Endothelial cell of umbilical vein (primary cell): ENCODE results near the gene GRAPL. TPM values are rescaled to one million over a fixed set of nuclear protein-coding genes. Genes with fewer than 3 reads are reported as not detected.
A peak's percentile ranks its signal among the peaks of the same experiment; 100 is the strongest.
"Not testable (repeated sequence)": the region's sequence is repeated elsewhere in the genome, so short reads cannot be mapped to it uniquely, and the experiment has no call there.

Experiments
- BruUV-seq: library from RNA; stranded (reverse); fragments of 400-500 nt; replicated peaks from 2 replicates; lab custom pipeline; 2021; lab: Mats Ljungman, UMichigan
- CTCF ChIA-PET: fragments of 300-600, 350-600 bp; sonication (Branson Sonifier 250); formaldehyde crosslinking; loops from one replicate; lab custom pipeline; 2021; ENCODE audit warnings: antibody characterized with exemption, inconsistent platforms; lab: Charles Lee
- POLR2A ChIA-PET: fragments of 300-600, 350-600 bp; sonication (Branson Sonifier 250); formaldehyde crosslinking; loops from one replicate; lab custom pipeline; 2021; ENCODE audit warnings: antibody characterized with exemption, inconsistent platforms; lab: Charles Lee
- DNase-seq: peaks from one replicate; pipeline ENCODE4 v3.0.0-alpha.2; 2011; ENCODE audit warnings: low read depth, low spot score
- FAIRE-seq: peaks from 2 replicates; lab custom pipeline; 2011; peaks lifted over from hg19 to GRCh38; lab: Jason Lieb, UNC
- H2AFZ ChIP-seq: 2 replicates; pipeline ENCODE4 v1.6.0; 2012; ENCODE audit warnings: low read depth, low read length, control low read depth, inconsistent platforms
- H3K27ac ChIP-seq: 2 replicates; pipeline ENCODE4 v1.5.1; 2011; ENCODE audit warnings: low read depth, mild to moderate bottlenecking, control low read depth, low read length, moderate library complexity; ENCODE audit not compliant: insufficient read depth
- H3K27me3 ChIP-seq, 2 experiments: 2 replicates each; pipeline versions ENCODE4 v1.6.0 to v1.6.1; 2011; ENCODE audit warnings: low read length in 2 of 2, mixed read lengths in 1 of 2; ENCODE audit not compliant: control insufficient read depth in 2 of 2, insufficient read depth in 2 of 2
- H3K36me3 ChIP-seq, 2 experiments: 2 replicates in 1 of 2; 3 replicates in 1 of 2; pipeline ENCODE4 v1.5.1; 2011; ENCODE audit warnings: low read length in 2 of 2, mild to moderate bottlenecking in 1 of 2, moderate library complexity in 1 of 2; ENCODE audit not compliant: control insufficient read depth in 2 of 2, insufficient read depth in 2 of 2; ENCODE audit errors: extremely low read depth in 1 of 2
- H3K4me1 ChIP-seq: 3 replicates; pipeline ENCODE4 v1.5.1; 2011; ENCODE audit warnings: mild to moderate bottlenecking, low read length; ENCODE audit not compliant: control insufficient read depth, insufficient read depth; ENCODE audit errors: extremely low read depth
- H3K4me2 ChIP-seq: 2 replicates; pipeline ENCODE4 v1.6.1; 2011; ENCODE audit warnings: low read length, control low read depth, mixed read lengths; ENCODE audit not compliant: insufficient read depth
- H3K4me3 ChIP-seq, 3 experiments: fragments of 200-600 bp in 1 of 3; sonication (generic), shearing (Covaris generic) in 1 of 3; replicated peaks in 1 of 3; 2 replicates each; pipeline ENCODE4 v1.5.1; 2011 to 2016; ENCODE audit warnings: control low read depth in 3 of 3, low read length in 3 of 3, mild to moderate bottlenecking in 2 of 3, inconsistent platforms in 1 of 3, low read depth in 1 of 3, moderate library complexity in 1 of 3; ENCODE audit not compliant: insufficient read depth in 1 of 3
- H3K79me2 ChIP-seq: 2 replicates; pipeline ENCODE4 v1.6.0; 2012; ENCODE audit warnings: low read length, inconsistent platforms; ENCODE audit not compliant: control insufficient read depth, insufficient read depth
- H3K9ac ChIP-seq: replicated peaks from 2 replicates; pipeline ENCODE3; 2011; ENCODE audit warnings: low read length, control low read depth; ENCODE audit not compliant: insufficient read depth; ENCODE audit errors: extremely low read depth
- H3K9me1 ChIP-seq: replicated peaks from 3 replicates; pipeline ENCODE4 v1.6.0; 2011; ENCODE audit warnings: mild to moderate bottlenecking, low read length; ENCODE audit not compliant: control insufficient read depth, insufficient read depth; ENCODE audit errors: extremely low read depth
- H3K9me3 ChIP-seq: replicated peaks from 2 replicates; pipeline ENCODE4 v1.5.1; 2012; ENCODE audit warnings: low read length, inconsistent platforms; ENCODE audit not compliant: control insufficient read depth, insufficient read depth
- H4K20me1 ChIP-seq: replicated peaks from 2 replicates; pipeline ENCODE3; 2011; ENCODE audit warnings: mild to moderate bottlenecking, low read length; ENCODE audit not compliant: control insufficient read depth, insufficient read depth; ENCODE audit errors: extremely low read depth
- dilution Hi-C: fragments of 300-500 bp; cut with MboI; formaldehyde crosslinking; loops from one replicate; pipeline ENCODE4 v1.15.0; 2019; ENCODE audit warnings: low sequenced_read_pairs; ENCODE audit not compliant: extremely low pct_ligation_motif_present
- intact Hi-C: fragments of 100-400 bp; cut with micrococcal nuclease; formaldehyde crosslinking; loops from one replicate; pipeline ENCODE4 v1.10.0; 2022
- polyA plus RNA-seq, 4 experiments: library from polyadenylated mRNA; depleted of rRNA in 3 of 4; stranded (reverse) in 3 of 4; unstranded in 1 of 4; fragments of >200 nt; gene quantifications; 2 replicates each; pipeline versions ENCODE4 v1.2.1 to v1.2.3, GENCODE V29; 2011 to 2012; ENCODE audit warnings: missing spikeins in 1 of 4
- total RNA-seq: library from RNA; stranded (reverse); gene quantifications from 2 replicates; pipeline ENCODE4 v1.2.3, GENCODE V29; 2021

Gene GRAPL
- total and polyA plus RNA-seq, 2 donors (not counting 3 experiments of a cell fraction or from before 2014, with no cell fraction given): 22.8 to 55.1 TPM

DNA sequence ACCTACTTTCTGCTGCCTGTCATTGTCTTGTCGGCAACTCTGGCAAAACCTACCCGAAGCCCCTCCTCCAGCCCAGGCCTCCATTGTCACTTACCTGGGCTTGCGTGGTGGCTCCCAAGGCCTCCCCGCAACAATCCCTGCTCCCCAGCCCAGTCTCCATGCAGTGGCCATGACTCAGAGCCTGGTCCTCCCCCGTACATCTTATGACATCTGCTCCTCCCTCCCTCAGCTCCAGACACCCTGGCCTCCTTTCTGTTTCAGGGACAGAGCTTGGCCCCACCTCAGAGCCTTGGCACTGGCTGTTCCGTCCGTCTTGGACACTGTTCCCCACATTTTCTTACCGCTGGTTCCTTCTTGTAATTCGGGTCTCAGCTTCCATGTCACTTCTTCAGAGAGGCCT, 2.1 kb downstream of the GRAPL start:
- H3K4me1 ChIP-seq, H3K79me2 ChIP-seq, H3K4me3 ChIP-seq, H3K9me3 ChIP-seq, dilution Hi-C loops, H3K9me1 ChIP-seq, BruUV-seq, H3K27ac ChIP-seq, H4K20me1 ChIP-seq, H3K4me2 ChIP-seq, H3K36me3 ChIP-seq, H3K27me3 ChIP-seq, H3K9ac ChIP-seq, H2AFZ ChIP-seq, FAIRE-seq, CTCF ChIA-PET, POLR2A ChIA-PET, intact Hi-C loops, DNase-seq: not testable (repeated sequence)

DNA sequence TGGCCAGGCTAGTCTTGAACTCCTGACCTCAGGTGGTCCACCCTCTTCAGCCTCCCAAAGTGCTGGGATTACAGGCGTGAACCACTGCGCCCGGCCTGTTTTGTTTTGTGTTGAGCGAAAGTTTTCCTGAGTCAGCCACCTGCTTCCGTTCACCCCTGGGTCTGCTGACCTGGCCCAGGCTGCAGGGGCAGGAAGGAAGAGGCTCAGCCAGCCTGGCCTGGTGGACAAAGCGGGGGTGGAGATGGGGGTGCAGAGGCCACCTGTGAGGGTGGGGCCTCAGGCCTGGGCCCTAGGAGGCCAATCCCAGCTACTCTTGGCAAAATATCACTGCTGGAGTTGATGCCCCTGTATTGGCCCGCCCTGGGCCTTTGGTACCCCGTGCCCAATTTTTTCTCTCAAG, 3.7 kb downstream of the GRAPL start:
- intact Hi-C loops, H3K36me3 ChIP-seq, H3K4me1 ChIP-seq, H3K9me1 ChIP-seq, H3K4me2 ChIP-seq, POLR2A ChIA-PET, H3K4me3 ChIP-seq, H2AFZ ChIP-seq, H4K20me1 ChIP-seq, CTCF ChIA-PET, DNase-seq, dilution Hi-C loops, BruUV-seq, H3K9ac ChIP-seq, H3K79me2 ChIP-seq, H3K27me3 ChIP-seq, H3K9me3 ChIP-seq, H3K27ac ChIP-seq: not testable (repeated sequence)
- FAIRE-seq: peak; percentile 98

DNA sequence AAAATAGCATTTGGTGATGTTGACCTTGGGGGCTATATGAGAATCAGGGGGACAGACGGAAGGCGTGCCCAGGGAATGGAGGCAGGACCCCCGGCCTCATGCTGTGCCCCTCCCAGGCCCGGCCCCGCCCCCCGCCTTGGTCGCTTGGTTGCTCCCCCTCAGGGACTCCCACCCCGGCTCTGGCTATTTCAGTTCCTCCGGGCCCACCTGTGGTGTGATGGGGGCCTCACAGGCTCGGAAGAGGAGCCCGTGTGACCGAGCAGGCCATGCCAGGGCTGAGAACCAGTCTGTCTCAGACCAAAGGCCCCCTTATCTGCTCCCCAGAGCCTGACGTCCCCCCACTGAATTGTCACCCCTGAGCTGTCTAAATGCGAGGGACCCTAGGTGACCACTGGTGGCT, 4.4 kb downstream of the GRAPL start:
- H3K79me2 ChIP-seq, H3K36me3 ChIP-seq, POLR2A ChIA-PET, H3K9me3 ChIP-seq, CTCF ChIA-PET, H4K20me1 ChIP-seq, H3K9ac ChIP-seq, H3K4me1 ChIP-seq, H3K27me3 ChIP-seq, H3K9me1 ChIP-seq, H3K4me2 ChIP-seq, dilution Hi-C loops, BruUV-seq, intact Hi-C loops, FAIRE-seq, H3K4me3 ChIP-seq, H2AFZ ChIP-seq, DNase-seq, H3K27ac ChIP-seq: not testable (repeated sequence)

DNA sequence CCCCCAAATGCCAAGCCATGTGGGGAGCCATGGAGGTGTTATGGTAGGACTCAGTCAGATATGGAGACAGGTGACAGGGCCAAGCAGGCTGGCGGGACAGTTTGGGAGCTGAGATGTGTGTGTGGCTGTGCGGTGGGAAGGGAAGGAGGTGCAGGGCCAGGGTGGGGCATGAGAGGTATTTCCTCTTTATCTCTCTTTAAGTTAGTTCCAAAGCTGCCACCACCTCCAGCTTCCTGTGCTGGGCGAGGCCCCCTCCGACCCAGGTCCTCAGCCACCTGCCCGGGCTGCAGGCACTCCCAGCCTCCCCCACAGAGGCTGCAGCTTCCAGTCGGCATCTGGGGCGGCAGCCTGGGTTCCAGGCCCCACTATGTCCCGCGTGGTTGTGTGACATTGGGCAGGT, 6.4 kb downstream of the GRAPL start:
- H3K9ac ChIP-seq, CTCF ChIA-PET, intact Hi-C loops, H4K20me1 ChIP-seq, FAIRE-seq, H3K4me1 ChIP-seq, H3K27me3 ChIP-seq, H2AFZ ChIP-seq, BruUV-seq, H3K4me2 ChIP-seq, H3K36me3 ChIP-seq, H3K9me3 ChIP-seq, H3K9me1 ChIP-seq, DNase-seq, H3K79me2 ChIP-seq, H3K27ac ChIP-seq, dilution Hi-C loops, POLR2A ChIA-PET, H3K4me3 ChIP-seq: not testable (repeated sequence)
